ENCODE results near the gene WWOX.

The WWOX gene

DNA sequence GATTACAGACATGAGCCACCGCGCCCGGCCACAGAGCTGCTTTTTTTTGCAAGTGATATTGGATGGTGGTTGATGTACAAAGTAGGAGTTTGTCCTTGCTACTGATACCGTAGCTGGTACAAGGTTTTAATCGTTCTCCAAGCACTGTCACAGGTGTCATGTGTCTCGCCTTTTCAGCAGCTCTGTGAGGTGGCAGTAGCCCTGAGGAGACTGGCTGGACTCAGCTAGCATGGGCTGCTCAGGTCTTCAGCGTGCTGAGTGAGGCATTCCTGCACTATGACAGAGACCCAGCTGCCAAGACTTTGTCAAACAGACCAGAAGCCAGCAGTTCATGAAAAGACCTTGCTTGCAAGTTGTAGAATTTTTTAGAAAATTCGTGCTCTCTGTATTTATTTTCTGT lies 7.2 kb downstream of the WWOX start:
- DNase-seq: no peak

DNA sequence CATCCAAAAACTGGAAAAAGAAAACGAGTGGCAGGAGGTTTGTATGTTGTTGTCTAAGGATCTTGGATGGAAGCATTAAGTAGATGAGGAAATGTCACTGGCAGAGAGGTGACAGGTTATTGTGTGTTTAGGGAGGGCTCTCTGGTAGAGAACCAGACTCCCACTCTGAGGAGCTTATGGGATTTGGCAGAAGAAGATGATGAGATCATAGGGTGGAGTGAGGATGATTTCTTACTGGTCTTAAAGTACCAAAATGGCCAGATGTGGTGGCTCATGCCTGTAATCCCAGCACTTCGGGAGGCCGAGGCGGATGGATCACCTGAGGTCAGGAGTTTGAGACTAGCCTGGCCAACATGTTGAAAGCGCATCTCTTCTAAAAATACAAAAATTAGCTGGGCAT lies 9.0 kb downstream of the WWOX start:
- no peak for DNase-seq

DNA sequence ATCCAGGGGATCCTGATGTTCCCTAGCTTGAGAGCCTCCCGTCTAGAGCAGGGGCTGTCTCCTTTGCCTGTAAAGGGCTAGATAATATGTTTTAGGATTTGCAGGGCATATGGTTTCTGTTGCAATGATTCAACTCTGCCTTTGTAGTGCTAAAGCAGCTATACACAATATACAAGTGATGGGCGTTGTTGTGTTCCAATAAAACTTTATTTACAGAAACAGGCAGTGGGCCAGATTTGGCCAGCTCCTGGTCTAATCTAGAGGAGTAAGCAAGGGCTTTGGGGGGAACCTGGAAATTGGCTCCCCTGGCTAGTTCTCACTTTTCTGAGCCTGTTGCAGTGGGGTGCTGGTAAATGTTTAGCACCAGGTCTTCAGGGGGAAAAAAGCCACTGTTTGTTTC lies 13.8 kb downstream of the WWOX start:
- no peak for DNase-seq

DNA sequence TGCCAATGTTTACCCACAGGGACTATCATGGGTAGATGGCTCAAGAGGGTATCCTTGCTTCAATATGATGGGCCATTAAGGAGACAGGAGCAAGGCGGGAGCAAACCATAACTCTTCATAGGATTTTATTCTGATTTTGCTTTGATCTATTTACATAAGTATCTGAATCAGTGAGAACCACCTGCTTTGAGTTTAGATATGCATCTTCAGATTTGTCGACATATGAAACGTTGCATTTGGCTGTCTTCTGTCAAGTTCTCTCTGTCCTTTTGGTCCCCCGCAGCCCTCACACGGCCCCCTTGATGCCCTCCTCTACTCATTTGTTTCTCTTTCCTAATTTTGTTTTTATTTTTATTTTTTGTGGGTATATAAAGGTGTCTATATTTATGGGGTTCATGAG lies 16.2 kb downstream of the WWOX start:
- DNase-seq: no peak

DNA sequence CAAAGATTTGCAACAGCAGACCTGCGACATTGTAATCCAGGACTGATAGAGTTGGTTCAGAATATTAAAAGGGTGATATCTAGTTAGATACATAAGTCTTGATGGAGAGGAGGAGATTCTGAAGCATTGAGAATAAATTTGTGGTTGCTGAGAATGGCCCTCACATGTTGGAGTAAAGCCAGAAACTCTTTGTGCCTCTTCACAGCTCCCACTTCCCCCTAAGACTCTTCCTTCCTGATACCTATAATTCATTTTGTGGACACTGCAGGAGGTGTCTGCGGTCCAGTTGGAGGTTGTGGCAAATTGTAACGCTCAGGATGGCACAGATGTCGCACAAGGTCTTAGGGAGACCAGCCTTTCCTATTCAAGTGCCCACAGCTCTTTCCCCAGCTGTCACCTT lies 17.5 kb downstream of the WWOX start:
- no peak for DNase-seq

DNA sequence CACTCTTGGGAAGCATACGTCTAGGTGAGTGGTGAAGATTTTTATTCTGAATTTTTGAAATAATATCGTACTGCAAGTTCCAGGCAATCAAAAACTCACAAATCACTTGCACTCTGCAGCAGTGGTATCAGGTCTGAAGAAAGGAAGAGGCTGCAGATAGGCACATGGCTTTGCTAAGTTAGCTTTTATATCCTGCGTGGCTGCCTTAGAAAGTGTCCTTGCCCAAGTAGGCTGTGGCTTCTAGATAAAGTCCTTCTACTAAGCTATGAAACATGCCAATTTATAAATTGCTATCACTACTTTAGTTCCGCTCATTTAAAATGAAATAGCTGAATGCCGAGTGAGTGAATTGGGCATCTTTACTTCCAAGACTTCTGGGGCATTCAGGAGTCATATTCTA lies 17.9 kb downstream of the WWOX start:
- no peak for DNase-seq

DNA sequence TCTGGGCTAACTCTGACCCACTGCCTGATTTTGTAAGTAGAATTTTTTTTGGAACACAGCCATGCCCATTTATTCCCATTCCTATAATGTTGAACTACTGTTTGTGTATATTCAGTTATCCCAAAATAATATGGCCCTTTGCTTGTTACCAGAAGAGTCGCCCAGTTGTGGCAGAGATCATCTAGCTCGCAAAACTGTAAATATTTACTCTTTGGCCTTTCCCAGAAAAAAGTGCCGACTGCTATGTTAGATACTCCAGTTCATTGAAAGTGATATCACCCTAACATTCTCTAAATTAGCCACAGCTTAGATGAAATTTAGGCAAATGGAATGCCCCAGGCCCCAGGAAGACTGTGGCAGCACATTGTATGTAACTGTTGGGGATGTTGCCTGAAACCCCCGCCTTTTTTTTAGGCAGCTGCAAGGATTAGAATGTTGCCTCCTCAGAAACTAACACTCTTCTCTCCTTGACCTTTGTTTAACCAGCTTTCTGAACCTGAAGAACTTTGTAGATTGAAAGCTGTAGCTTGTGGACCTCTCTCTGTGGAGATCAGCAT lies 19.1 kb downstream of the WWOX start:
- DNase-seq: no peak

DNA sequence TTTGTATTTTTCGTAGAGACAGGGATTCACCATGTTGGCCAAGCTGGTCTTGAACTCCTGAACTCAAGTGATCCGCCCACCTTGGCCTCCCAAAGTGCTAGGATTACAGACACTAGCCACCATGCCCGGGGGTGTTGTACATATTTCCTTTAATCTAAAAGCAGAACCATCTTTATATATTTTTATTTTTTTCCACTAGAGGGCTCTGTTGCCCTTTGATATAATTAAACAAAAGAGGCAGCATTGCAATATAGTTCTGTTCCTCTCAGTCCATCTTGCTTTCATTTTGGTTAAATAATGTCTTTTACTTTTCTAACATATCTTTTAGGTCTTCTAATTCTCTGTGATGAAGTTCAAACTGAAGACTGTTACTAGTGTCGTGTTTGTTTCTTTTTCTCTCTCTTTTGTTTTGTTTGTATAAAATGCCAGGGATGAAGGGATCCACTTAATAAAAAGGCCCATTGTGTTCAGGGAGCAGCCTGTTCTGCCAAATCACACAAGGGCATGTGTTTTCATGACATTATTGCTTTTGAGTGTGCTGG lies 23.4 kb downstream of the WWOX start:
- DNase-seq: no peak

DNA sequence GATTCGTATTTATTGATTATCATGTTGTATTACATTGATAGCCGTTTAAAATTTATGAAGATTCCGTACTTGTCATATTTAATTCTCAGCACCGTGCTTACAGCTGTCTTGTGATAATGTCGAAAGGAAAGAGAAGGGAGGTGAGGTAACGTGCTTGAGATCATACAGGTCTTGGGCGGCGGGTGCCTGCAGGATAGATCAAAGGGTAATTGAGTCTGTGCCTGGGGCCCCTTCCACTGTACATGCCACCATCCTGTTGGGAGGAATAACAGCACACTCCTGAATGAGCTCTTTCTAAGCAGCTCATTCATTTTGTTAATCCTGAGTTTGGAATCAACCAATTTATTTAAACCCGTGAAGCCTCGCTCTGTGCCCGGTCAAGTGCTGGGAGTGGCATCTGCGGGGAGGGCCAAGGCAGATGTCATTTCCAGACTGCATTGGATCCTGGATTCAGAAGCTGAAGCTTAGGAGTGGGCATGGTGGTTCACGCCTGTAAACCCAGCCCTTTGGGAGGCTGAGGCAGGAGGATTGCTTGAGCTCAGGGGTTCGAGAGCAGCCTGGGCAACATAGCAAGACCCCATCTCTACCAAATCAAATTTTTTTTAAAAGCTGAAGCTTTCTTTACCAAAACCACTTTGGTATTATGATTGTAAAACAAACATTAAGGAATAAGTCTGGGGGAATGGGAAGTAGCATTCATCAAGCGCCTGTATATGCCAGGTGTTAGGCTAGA lies 25.8 kb downstream of the WWOX start:
- no peak for DNase-seq

DNA sequence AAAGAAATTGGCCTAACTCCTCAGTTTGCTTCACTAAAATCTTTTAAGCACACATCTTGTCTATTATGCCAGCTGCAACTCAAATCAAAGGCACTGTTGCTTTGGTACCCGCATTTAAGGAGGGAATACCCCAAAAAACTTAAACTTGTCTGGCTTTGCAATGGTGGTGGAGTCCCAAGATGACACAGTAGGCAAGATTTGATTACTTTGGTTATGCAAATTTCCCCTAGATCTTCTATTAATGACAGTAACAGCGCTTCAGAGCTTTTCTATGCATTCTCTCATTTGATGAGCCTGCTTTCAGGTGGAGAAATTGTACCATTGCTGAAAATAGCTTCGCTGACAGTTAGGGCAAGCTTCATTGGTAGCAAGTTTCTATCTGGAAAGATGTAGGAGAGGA lies 27.2 kb downstream of the WWOX start:
- no peak for DNase-seq

DNA sequence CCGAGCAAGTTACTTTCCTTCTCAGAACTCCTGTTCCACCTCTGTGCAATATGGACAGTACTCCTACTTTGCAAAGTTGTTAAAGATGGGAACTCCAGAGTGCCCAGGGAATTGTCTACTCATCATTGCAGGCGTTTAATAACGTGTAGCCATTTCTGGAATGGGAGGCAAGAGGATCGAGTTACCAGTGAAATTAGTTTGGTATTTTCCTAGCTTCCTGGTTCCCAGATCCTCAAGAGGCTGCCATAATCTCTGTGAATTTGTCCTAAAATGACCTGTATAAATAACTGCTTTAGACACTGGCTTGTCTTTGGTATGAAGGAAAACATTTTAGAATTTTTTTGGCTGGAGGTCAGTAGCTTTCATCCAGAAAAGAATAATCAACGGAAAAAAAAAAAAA lies 27.7 kb downstream of the WWOX start:
- DNase-seq: no peak

DNA sequence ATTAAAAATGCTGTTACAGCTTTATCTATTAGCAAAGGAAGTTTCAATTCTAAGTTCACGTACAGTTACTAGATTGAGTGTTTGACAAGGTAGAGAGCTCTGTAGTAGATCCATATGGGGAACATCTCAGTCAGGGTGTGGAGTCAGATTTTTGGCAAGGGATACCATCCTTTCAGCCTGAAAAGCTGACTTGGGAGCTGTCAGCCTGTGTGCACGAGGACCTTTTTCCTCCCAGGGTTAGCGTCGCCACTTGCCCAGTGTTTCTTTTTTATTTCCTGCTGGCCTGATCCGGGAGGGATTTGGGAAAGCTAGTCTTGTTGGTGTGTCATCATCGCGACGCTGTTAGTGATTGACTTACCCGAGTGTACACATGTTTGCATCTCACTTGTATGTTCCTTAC lies 29.5 kb downstream of the WWOX start:
- no peak for DNase-seq

DNA sequence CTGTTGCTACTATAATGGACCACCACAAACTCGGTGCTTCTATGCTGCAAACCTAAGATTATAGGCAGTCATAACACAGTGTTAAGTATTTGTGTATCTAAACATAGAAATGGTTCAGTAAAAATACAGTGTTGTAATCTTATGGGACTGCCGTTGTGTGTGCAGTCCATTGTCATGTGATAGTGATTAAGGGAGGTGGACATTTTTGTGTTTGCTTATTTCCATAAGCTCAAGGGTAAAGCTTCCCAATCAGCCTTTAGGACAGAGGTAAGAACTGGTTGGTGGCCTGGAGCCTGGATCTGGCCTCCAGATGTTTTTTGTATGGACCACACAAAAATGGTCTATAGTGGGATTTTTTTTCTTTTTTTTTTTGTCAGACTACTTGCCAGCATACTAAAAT lies 29.9 kb downstream of the WWOX start:
- no peak for DNase-seq

DNA sequence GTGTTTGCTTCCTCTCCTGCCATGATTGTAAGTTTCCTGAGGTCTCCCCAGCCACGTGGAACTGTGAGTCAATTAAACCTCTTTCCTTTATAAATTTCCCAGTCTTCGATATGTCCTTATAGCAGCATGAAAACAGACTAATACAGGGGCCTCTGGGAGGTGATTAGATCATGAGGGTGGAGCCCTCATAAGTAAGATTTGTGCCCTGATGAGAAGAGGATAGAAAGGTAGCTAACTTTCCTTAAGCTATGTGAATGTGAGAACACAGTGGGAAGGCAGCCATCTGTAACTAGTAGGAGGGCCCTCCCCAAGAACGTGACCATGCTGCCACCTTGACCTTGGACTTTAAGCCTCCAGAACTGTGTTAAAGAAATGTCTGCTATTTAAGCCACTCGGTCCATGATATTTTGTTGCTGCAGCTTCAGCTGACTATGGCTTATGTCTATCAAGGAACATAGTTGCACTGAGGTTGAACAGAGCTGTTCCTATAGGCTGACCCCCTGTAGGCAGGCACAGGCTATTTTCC lies 30.7 kb downstream of the WWOX start:
- DNase-seq: no peak

DNA sequence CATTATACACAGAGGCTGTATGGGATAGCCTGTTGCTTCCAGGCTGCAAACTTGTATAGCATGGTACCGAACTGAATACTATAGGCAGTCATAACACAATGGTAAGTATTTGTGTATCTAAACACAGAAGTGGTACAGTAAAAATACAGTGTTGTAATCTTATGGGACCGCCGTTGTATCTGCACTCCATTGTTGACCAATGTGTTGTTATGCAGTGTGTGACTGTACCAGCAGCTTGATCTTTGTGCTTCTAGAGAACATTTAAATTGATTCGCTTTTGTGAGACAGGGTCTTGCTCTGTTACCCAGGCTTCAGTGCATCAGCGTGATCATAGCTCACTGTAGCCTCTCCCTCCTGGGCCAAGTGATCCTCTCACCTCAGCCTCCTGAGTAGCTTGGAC lies 31.5 kb downstream of the WWOX start:
- DNase-seq: no peak

DNA sequence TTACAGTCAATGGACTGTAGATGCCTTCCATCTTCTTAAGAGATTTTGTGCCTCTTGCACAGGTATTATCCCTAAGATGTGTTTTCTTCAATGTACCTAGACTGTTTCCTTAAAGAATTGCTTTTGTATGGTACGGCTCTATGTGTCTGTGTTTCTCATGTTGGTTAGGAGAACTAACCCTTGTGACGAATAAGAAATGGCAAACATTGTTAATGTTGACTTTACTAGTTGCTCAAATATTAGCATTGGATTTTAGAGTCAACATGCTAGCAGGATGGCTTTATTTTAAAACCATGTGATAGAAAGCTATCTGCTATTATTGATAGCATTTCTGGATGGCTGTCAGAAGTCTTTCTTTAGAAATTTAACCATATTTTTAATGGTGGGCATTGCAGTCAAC lies 34.5 kb downstream of the WWOX start:
- DNase-seq: no peak

DNA sequence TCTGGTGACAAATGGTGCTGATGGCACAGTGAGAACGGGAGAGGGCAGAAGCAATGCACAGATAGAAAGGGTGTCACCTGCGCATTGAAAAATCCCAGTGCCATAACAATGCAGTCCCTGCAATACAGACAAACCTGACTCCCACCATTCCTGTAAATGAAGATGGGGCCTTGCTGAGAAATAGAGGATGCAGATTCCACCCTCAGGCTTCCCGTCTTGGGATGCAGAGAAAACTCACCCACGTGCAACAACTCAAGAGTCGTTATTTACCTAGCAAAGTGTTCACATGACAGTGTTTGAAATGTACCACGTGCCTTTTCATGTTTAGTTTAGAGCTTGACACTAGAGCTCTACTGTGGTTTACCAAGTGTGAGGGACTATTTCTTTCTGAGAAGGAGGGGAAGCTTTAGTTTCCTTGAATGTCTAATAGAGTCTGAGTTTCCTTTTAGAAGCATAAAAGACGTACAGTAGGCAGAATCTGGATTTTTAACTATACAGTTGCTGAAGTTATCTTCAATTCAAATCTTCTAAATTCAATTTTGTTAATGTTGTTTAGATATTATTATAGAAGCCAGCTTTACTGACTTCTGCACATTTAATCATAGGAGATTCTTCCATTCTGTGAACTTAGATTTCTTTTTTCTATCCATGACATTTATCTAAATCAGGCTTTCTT lies 35.6 kb downstream of the WWOX start:
- DNase-seq: no peak

DNA sequence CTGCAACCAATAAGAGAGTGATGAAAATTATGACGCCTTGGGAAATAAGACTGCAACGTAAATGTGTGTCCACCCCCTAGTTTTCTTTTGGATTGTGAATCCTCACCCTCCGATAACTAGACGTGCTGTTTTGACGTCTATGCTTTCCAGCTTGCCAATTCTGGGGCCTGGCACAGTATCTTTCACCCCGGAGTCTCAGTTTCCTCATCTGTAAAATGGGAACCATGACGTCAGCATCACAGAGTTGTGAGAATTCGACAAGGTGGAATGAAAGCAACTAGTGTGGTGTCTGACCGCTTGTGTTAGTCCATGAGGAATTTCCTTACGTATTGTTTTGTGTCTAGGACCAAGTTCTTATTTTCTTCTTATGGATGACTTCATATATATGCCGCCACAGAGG lies 37.7 kb downstream of the WWOX start:
- no peak for DNase-seq

DNA sequence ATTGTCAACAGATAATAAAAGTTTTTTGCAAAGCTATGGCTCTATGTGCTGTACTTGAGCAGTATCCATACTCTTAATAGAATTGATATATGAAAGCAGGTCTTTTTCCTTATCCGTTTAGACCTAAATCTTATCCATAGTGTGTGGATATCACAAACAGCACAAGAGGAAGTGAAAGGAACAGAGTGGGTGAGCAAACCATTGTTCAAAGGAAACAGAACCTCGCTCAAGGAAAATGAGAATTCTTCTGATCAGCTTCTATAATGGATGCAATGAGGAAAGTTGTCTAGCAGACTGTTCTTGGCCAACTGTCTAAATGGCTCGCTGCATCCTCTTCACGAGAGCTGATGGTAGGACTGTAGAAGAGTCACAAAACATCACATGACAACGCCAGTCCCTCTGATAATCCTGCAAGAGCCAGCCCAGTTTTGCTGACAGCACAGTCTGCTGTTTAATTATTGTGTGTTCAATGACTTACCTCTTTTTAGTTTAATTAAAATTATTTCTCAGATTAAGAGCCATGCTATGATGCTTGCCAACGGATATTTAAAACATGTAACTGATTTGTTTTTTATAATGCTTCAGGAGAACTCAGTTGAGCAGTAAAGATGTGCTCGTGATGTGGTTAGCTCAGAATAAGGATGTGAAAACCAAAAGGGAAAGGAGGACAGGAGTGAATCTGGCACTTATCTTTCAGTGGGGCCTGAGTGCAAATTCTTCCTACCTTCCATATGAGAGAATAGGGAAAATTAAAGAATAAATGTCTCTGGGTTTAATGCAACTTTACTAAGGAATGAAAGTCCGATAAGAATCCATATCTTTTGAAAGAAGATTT lies 38.5 kb downstream of the WWOX start:
- DNase-seq: no peak

DNA sequence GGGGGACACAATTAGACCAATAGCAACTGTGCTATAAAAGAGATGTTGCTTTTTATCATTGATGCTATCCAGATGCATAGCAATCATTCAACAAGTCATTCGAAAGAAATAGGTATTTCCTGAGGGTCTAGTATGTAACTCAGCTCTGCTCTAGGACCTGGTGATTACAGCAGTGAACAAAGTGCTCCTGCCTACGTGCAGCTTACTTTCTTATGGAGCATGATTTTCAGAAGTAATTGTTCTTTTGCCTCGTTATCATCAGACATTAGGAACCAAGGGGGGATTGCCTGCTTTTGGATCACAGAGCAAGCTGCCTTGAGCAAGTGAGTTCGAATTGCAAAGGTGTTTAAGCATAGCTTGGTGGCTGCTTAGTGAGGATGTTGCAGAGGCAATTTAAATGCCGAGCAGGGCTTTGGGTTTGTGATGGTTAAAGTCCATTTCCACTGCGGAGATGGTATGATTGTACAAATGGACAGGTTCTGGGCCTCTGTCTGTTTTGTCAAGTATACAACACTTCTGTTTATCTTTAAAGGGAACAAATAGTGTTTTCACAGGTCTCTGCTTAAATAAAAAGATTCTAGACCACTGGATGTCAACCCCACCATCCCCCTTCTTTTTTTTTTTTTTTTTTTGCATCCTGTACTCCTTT lies 41.5 kb downstream of the WWOX start:
- no peak for DNase-seq

DNA sequence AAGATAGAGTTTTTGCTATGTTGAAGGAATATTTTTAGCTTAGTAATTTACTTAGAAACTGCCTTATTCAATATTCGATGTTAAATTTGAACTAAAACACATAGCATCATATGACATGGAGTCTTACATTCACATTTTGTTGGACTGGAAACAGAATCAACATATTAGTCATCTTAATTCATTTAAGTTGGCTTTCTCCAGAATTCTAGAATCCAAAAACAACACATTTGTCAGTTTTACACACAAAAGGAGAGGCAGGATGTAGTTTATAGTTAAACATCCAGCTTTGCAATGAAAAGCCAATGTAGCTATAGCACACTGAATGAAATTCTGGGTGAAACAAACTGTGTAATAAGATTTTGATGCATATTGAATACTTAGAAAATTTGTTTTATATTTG lies 43.3 kb downstream of the WWOX start:
- no peak for DNase-seq

DNA sequence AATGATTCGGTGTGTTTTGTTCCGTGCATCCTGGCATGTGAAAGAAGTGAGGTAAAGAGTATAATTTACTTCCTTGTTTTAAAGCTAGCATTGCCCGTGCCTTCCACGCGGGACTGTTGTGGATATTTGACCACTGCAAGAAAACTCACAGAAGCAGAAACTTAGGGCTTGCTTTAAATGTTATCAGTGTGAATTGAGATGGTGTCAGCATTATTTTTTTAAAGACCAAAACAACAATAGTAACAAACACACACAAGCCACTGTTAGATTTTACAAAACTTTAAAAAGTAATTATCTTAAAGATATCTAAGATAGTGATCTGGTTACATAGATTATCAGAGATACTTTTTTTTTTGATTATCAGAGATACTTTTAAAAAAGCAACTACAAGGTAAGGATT lies 47.4 kb downstream of the WWOX start:
- DNase-seq: no peak

DNA sequence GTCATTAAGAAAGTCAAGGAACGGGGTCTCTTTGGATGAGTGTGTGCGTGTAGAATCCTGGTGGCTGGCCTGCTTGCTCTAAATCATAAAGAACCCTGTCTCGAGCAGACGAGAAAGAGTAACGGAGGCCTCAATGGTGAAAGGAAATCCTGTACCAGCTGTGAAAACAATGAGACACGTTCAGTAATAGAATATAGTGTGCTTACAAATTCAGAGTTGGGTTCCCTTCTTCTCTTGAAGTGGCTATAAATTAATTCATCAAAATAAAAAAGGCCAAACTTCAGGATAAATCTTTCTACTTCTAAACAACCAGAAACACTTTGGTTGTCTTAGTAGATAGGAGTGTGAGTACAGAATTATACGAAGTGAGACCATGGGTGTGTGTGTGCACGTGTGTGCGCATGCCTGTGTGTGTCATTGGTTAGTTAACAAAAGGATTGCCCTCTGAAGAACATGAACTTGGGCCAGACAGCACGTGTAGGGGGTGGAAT lies 48.5 kb downstream of the WWOX start:
- DNase-seq: no peak
